PFSK-1 (cell line): ENCODE measurements around the gene WFDC1.

ENCODE experiments used
- POLR2AphosphoS5 ChIP-seq: IDR thresholded peaks from 2 replicates; pipeline ENCODE4 v1.6.1; 2012; ENCODE audit warnings: low read depth, mild to moderate bottlenecking, control low read depth, low read length, moderate library complexity
- TAF1 ChIP-seq: IDR thresholded peaks from 2 replicates; pipeline ENCODE4 v1.6.1; 2012; ENCODE audit warnings: low read length, control low read depth, borderline replicate concordance; ENCODE audit not compliant: insufficient read depth
- TF ChIP-seq, protein P1 (sequence below), 2 experiments: IDR thresholded peaks; 2 replicates each; pipeline versions ENCODE4 v1.6.1 to v1.8.0; 2011 to 2012; ENCODE audit warnings: low read depth in 2 of 2, low read length in 2 of 2, control low read depth in 1 of 2, inconsistent platforms in 1 of 2, mild to moderate bottlenecking in 1 of 2, moderate library complexity in 1 of 2; ENCODE audit not compliant: insufficient read depth in 1 of 2

DNA sequence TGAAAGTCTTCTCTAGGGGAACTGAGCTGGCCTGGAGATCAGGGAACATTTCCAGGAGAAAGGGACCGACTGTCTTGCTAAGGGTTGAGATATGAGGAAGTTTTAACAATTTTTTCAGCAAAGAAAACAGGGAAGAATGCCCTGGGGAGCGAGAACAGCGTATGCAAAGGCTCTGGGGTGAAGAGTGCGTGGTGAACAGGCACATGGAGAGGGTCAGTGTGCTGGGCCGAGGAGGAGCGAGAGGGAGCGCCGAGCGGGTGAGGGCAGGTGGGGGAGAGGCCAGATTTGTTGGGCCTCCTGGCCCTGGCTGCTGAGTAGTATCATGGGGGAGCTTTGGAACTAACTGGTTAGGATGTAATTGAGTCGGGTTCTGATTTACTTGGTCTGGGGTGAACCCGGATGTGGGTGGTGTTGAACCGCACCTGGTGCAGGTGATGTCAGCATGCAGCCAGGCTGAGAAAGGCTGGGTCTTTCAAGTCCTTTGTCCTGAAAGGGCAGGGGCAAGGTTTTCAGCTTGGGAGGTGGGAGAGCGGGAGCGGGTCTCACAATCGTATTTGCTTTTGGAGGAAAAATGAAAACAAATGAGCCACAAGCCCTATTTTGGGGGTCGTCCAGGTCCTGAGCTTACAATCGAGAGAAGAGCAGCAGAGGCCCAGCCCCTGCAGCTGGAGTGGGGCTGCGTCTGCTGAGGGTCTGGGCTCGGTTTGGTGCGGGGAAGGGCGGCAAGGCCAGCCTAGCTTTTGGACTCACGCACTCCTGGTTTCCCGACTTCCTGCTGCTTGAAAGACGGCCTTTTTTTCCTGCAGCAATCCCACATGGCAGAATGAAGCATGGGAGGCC is 11.1 kb upstream of the WFDC1 start:
- TF ChIP-seq POLR2AphosphoS5: no peak
- TF ChIP-seq TAF1: no peak
- TF ChIP-seq, protein P1, sequence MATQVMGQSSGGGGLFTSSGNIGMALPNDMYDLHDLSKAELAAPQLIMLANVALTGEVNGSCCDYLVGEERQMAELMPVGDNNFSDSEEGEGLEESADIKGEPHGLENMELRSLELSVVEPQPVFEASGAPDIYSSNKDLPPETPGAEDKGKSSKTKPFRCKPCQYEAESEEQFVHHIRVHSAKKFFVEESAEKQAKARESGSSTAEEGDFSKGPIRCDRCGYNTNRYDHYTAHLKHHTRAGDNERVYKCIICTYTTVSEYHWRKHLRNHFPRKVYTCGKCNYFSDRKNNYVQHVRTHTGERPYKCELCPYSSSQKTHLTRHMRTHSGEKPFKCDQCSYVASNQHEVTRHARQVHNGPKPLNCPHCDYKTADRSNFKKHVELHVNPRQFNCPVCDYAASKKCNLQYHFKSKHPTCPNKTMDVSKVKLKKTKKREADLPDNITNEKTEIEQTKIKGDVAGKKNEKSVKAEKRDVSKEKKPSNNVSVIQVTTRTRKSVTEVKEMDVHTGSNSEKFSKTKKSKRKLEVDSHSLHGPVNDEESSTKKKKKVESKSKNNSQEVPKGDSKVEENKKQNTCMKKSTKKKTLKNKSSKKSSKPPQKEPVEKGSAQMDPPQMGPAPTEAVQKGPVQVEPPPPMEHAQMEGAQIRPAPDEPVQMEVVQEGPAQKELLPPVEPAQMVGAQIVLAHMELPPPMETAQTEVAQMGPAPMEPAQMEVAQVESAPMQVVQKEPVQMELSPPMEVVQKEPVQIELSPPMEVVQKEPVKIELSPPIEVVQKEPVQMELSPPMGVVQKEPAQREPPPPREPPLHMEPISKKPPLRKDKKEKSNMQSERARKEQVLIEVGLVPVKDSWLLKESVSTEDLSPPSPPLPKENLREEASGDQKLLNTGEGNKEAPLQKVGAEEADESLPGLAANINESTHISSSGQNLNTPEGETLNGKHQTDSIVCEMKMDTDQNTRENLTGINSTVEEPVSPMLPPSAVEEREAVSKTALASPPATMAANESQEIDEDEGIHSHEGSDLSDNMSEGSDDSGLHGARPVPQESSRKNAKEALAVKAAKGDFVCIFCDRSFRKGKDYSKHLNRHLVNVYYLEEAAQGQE (IDR thresholded peaks at IDR 0.05; ENCODE audit: insufficient read depth in 1 of 2, low read depth in 2 of 2, low read length in 2 of 2): no peak
